Stimulated activated naive CD4-positive, alpha-beta T cell (primary cell): Measurements from ENCODE around the gene RBMY1A1.
"Not testable (repeated sequence)": the region's sequence is repeated elsewhere in the genome, so short reads cannot be mapped to it uniquely, and the experiment has no call there.

ENCODE experiments used
- DNase-seq, 6 experiments: peaks; one replicate each; lab custom pipeline; 2025; lab: John Stamatoyannopoulos, UW

The RBMY1A1 gene

DNA sequence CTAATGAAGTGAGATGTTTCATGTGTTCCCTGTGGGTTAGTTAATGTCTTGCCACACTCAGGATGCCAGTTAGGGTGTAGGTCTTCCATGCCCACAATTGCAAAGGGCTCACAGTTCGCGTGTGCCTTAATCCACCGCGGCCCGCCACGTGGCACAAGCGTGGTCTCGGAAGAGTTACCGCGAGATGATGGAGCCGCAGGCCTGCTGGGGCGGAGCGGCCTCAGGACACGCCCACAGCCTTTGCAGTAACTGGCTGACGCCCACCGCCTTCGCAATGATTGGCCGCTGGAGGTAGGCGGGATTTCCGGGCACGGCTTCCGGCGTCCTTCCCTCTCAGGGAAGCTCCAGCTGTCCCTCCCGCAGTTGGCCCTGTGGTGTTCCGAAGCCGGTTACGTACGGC, at the start of gene RBMY1A1:
Gene RBMY1A1 (plus strand): TSS at position 301 of the 400 bp plus-strand sequence. CDS start 2,013 bp downstream, outside the sequence.
- not testable (repeated sequence) for DNase-seq

DNA sequence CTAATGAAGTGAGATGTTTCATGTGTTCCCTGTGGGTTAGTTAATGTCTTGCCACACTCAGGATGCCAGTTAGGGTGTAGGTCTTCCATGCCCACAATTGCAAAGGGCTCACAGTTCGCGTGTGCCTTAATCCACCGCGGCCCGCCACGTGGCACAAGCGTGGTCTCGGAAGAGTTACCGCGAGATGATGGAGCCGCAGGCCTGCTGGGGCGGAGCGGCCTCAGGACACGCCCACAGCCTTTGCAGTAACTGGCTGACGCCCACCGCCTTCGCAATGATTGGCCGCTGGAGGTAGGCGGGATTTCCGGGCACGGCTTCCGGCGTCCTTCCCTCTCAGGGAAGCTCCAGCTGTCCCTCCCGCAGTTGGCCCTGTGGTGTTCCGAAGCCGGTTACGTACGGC, 23.6 kb upstream of the RBMY1A1 start, which contains the start of gene RBMY1B:
Gene RBMY1B (plus strand): TSS at position 301 of the 400 bp plus-strand sequence. CDS start 2,013 bp downstream, outside the sequence.
- DNase-seq, result not testable (repeated sequence)

DNA sequence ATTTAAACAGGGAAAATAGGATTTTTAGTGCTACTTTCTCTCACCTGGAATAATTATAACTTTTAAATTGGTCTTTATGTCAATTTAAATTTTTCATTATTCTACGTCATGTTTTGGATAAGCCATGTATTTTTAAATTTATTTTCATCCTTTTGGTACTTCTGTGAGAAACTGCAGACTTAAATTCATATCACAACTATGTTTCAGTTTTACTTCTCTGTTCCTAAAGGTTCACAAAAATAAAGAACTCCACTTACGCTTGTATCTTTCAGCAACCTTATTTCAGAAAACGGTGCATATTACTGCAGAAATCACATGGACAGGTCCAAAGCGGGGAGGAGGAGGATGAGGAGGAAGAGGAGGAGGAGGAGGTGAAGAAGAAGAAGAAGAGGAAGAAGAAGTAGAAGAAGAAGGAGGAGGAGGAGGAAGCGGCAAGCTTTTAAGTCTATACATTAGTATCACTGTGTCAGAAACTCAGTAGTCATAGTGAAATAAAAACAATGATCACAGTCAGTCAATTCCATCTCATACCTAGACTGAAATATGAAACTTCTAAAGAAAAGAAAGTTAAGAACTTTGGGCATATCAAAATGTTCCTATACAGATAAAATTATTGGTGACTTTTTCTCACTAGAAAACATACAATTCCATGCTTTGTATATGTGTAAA, 24.8 kb downstream of the RBMY1A1 start:
- DNase-seq, result not testable (repeated sequence)

DNA sequence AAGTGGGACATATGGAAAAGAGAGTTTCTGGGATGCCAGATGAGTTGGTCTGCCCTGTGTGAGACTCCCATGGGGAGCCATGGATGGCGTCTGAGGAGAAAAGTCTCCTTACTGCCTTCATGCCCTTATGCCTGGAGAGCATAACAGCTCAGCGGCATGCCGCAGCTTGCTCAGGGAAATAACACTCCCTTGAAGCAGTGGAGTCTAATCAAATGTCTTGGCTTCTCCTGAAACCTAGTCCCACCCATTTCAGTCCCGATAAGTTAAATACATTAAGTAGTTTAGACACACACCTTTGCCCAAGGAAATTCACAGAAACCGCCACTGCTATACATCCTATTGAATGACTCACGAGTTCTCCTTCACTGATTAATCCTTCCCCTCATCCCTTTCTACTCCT, 50.8 kb downstream of the RBMY1A1 start:
- DNase-seq, result no peak

DNA sequence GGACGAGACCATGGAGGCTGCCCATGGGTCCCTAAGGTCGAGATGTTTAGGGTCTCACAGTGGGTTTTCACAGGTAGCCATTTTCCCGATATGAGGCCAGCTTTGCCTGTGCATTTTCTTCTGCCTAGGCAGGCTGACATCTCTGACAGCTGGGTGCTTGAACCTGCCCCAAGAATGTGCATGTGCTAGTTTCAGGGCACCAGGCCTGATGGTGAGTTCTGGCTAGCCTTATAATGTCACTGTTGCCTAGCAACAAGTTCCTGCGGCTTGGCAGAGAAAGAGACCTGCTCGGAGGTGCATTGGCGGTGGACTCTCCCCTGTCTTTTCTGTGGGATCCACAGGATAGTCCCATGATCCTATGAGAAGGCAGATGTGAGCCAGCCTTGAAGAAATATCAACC, 51.8 kb downstream of the RBMY1A1 start:
- DNase-seq, result not testable (repeated sequence)

DNA sequence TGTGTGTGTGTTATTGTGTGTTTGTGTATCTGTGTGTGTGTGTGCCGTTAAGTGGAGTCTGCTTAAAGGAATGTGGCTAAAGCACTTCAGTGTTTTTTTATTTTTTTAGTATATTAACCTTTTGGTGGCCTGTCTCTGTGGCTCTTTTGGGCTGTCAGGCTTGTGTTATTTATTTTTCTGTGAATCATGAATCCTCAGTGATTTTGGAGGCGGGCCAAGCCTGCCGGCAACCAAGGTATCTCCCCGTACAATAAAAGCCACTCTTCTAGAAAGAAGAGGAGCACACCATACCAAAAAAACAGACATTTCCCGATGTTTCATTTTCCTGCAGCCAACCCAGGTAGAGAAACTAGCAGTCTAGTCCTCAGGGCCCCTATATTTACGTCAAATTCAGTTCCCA, 57.4 kb downstream of the RBMY1A1 start:
- no peak for DNase-seq

DNA sequence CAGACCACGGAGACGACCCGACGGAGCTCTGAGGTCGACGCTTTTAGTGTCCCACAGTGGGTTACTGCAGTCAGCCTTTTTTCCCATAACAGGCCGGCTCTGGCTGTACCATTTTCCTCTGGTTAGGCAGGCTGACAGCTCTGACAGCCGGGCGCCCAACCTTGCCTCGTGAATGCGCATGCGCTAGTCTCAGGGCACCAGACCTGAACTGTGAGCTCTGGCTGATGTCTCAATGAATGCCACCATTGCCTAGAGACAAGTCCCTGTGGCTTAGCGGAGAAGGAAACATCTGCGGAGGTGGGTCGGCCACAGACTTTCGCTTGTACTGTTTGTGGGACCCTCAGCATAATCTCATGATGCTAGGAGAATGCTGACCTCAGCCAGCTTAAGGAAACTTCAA, 61.6 kb downstream of the RBMY1A1 start:
- peak in 1 of 6 experiments; percentile 0 for DNase-seq
